Trophoblast cell (in vitro differentiated cells and primary cell): Measurements from ENCODE around the gene MAD2L1BP.

Experiments
- DNase-seq, 2 donors: peaks; one replicate each; pipeline ENCODE4 v3.0.0-alpha.2; 2016
- H2AFZ ChIP-seq: 2 replicates; pipeline ENCODE4 v1.6.1; 2013; ENCODE audit warnings: low read length, moderate library complexity, mild to moderate bottlenecking; ENCODE audit not compliant: insufficient read depth, poor library complexity
- H2AK5ac ChIP-seq: 2 replicates; pipeline ENCODE4 v1.6.1; 2013; ENCODE audit warnings: mild to moderate bottlenecking, low read length
- H2BK120ac ChIP-seq: 2 replicates; pipeline ENCODE4 v1.6.1; 2013; ENCODE audit warnings: low read length, mild to moderate bottlenecking, moderate library complexity; ENCODE audit not compliant: insufficient read depth, poor library complexity
- H2BK12ac ChIP-seq: 2 replicates; pipeline ENCODE4 v1.6.1; 2013; ENCODE audit warnings: mild to moderate bottlenecking, low read length, moderate library complexity
- H2BK5ac ChIP-seq: 2 replicates; pipeline ENCODE4 v1.6.1; 2013; ENCODE audit warnings: low read length, low read depth, moderate library complexity, mild to moderate bottlenecking; ENCODE audit not compliant: poor library complexity
- H3K14ac ChIP-seq: 2 replicates; pipeline ENCODE4 v1.6.1; 2013; ENCODE audit warnings: mild to moderate bottlenecking, low read length
- H3K18ac ChIP-seq: 2 replicates; pipeline ENCODE4 v1.6.1; 2013; ENCODE audit warnings: mild to moderate bottlenecking, low read length
- H3K23ac ChIP-seq: 2 replicates; pipeline ENCODE4 v1.6.1; 2013; ENCODE audit warnings: low read length
- H3K27ac ChIP-seq: 2 replicates; pipeline ENCODE4 v1.5.1; 2013; ENCODE audit warnings: low read depth, mild to moderate bottlenecking, inconsistent platforms, low read length, moderate library complexity
- H3K27me3 ChIP-seq: 2 replicates; pipeline ENCODE4 v1.6.1; 2013; ENCODE audit warnings: inconsistent platforms, mild to moderate bottlenecking, low read length, moderate library complexity; ENCODE audit not compliant: insufficient read depth
- H3K36me3 ChIP-seq, 2 experiments: 1 replicate in 1 of 2; 2 replicates in 1 of 2; pipeline ENCODE4 v1.6.1; 2013; ENCODE audit warnings: low read length in 2 of 2, mild to moderate bottlenecking in 2 of 2, moderate library complexity in 1 of 2; ENCODE audit not compliant: insufficient read depth in 2 of 2, control insufficient read depth in 1 of 2
- H3K4ac ChIP-seq: 2 replicates; pipeline ENCODE4 v1.6.1; 2013; ENCODE audit warnings: low read depth, mild to moderate bottlenecking, low read length, moderate library complexity
- H3K4me1 ChIP-seq, 2 experiments: 1 replicate in 1 of 2; 2 replicates in 1 of 2; pipeline ENCODE4 v1.6.1; 2013; ENCODE audit warnings: low read length in 2 of 2, mild to moderate bottlenecking in 2 of 2, moderate library complexity in 1 of 2; ENCODE audit not compliant: insufficient read depth in 2 of 2, control insufficient read depth in 1 of 2
- H3K4me2 ChIP-seq: 2 replicates; pipeline ENCODE4 v1.6.1; 2013; ENCODE audit warnings: inconsistent platforms, mild to moderate bottlenecking, low read length, moderate library complexity
- H3K4me3 ChIP-seq: 2 replicates; pipeline ENCODE4 v1.5.1; 2013; ENCODE audit warnings: mild to moderate bottlenecking, low read depth, low read length, inconsistent platforms
- H3K79me1 ChIP-seq: one replicate; pipeline ENCODE4 v1.6.1; 2013; ENCODE audit warnings: low read length
- H3K79me2 ChIP-seq: 2 replicates; pipeline ENCODE4 v1.6.1; 2013; ENCODE audit warnings: low read length, mild to moderate bottlenecking; ENCODE audit not compliant: control insufficient read depth, insufficient read depth, poor library complexity
- H3K9ac ChIP-seq: 2 replicates; pipeline ENCODE4 v1.6.1; 2013; ENCODE audit warnings: mild to moderate bottlenecking, low read length
- H3K9me3 ChIP-seq: 2 replicates; pipeline ENCODE4 v1.6.1; 2013; ENCODE audit warnings: low read depth, mild to moderate bottlenecking, control low read depth, inconsistent platforms, low read length; ENCODE audit not compliant: insufficient read depth
- H4K12ac ChIP-seq: 2 replicates; pipeline ENCODE4 v1.6.1; 2013; ENCODE audit warnings: low read depth, mild to moderate bottlenecking, low read length, moderate library complexity
- H4K8ac ChIP-seq: 2 replicates; pipeline ENCODE4 v1.6.1; 2013; ENCODE audit warnings: low read depth, mild to moderate bottlenecking, low read length, moderate library complexity
- H4K91ac ChIP-seq: one replicate; pipeline ENCODE4 v1.6.1; 2013; ENCODE audit warnings: low read depth, mild to moderate bottlenecking, low read length, moderate library complexity
- WGBS: extraction: QIAGEN DNeasy Blood & Tissue Kit; methylation state at CpG from one replicate; pipeline ENCODE4 v1.1.7; 2013; ENCODE audit warnings: missing lambda C conversion rate; ENCODE audit not compliant: insufficient read length, insufficient coverage; ENCODE audit errors: extremely low coverage; 5-methylcytosine and 5-hydroxymethylcytosine counted together

MAD2L1BP gene

GRCh38 chr6:43622541-43622940 is 13.1 kb upstream of the MAD2L1BP start:
- H3K9ac ChIP-seq: no peak overlapping the region
- no peaks in the 10 kb centered on the region for H3K79me1 ChIP-seq
- no peak overlapping the region for H2BK5ac ChIP-seq
- H4K91ac ChIP-seq: no peak overlapping the region
- no peak overlapping the region for H3K4ac ChIP-seq
- H3K4me1 ChIP-seq: peaks cover 0 to 4% of the 10 kb centered on the region in 2 experiments
- H3K9me3 ChIP-seq: no peaks in the 10 kb centered on the region
- H4K12ac ChIP-seq: no peak overlapping the region
- H3K36me3 ChIP-seq: peaks cover 52 to 61% of the 10 kb centered on the region in 2 experiments
- no peak overlapping the region for H3K14ac ChIP-seq
- no peak overlapping the region for H2BK12ac ChIP-seq
- H3K79me2 ChIP-seq: peaks cover 2% of the 10 kb centered on the region
- H4K8ac ChIP-seq: no peak overlapping the region
- H3K4me3 ChIP-seq: no peak overlapping the region
- H2AFZ ChIP-seq: no peak overlapping the region
- no peak overlapping the region for H2AK5ac ChIP-seq
- DNase-seq: no peak
- WGBS: no CpG with 5 or more reads among the region's 10 CpGs
- no peak overlapping the region for H3K18ac ChIP-seq
- no peak overlapping the region for H3K4me2 ChIP-seq
- H3K23ac ChIP-seq: peak overlapping the region; percentile 63
- H3K27me3 ChIP-seq: no peaks in the 10 kb centered on the region
- no peak overlapping the region for H2BK120ac ChIP-seq
- H3K27ac ChIP-seq: no peak overlapping the region

GRCh38 chr6:43623880-43624785 is 11.5 kb upstream of the MAD2L1BP start:
- WGBS: no CpG with 5 or more reads among the region's 12 CpGs
- Histone ChIP-seq H2AFZ (no peak overlapping the region), H2BK5ac (no peak overlapping the region), H4K8ac (no peak overlapping the region), H4K12ac (peak overlapping the region; percentile 19), H3K4me3 (no peak overlapping the region), H3K27ac (no peak overlapping the region), H3K18ac (no peak overlapping the region), H2BK120ac (no peak overlapping the region), H3K9me3 (no peaks in the 10 kb centered on the region), H3K27me3 (no peaks in the 10 kb centered on the region), H3K79me1 (peaks cover 7% of the 10 kb centered on the region), H3K9ac (no peak overlapping the region), H3K23ac (no peak overlapping the region), H3K36me3 (peaks cover 49 to 58% of the 10 kb centered on the region in 2 experiments), H2AK5ac (no peak overlapping the region), H3K4ac (no peak overlapping the region), H3K79me2 (peaks cover 8% of the 10 kb centered on the region), H3K14ac (no peak overlapping the region), H3K4me1 (peaks cover 0 to 9% of the 10 kb centered on the region in 2 experiments), H4K91ac (no peak overlapping the region), H3K4me2 (no peak overlapping the region), H2BK12ac (no peak overlapping the region)
- no peak for DNase-seq

- Histone ChIP-seq H4K8ac (no peak overlapping the region), H3K23ac (no peak overlapping the region), H4K91ac (no peak overlapping the region), H3K36me3 (peaks cover 49 to 58% of the 10 kb centered on the region in 2 experiments), H3K14ac (no peak overlapping the region), H2BK120ac (no peak overlapping the region), H3K4ac (no peak overlapping the region), H2AFZ (no peak overlapping the region), H3K79me1 (peaks cover 12% of the 10 kb centered on the region), H4K12ac (no peak overlapping the region), H2AK5ac (no peak overlapping the region), H3K4me3 (no peak overlapping the region), H3K27me3 (no peaks in the 10 kb centered on the region), H2BK5ac (no peak overlapping the region), H3K4me1 (peaks cover 0 to 9% of the 10 kb centered on the region in 2 experiments), H3K18ac (no peak overlapping the region), H3K27ac (no peak overlapping the region), H3K9ac (no peak overlapping the region), H2BK12ac (no peak overlapping the region), H3K79me2 (peaks cover 12% of the 10 kb centered on the region), H3K9me3 (no peaks in the 10 kb centered on the region), H3K4me2 (no peak overlapping the region)
- DNase-seq: no peak
- WGBS: no CpG with 5 or more reads among the region's 7 CpGs
Observed at GRCh38 chr6:43624786-43625288, 10.8 kb upstream of the MAD2L1BP start.

GRCh38 chr6:43625393-43625992 is 10.1 kb upstream of the MAD2L1BP start:
- Histone ChIP-seq H2BK120ac (no peak overlapping the region), H3K14ac (no peak overlapping the region), H3K18ac (no peak overlapping the region), H3K79me1 (peaks cover 15% of the 10 kb centered on the region), H3K79me2 (peaks cover 12% of the 10 kb centered on the region), H2BK12ac (no peak overlapping the region), H3K36me3 (peaks cover 49 to 54% of the 10 kb centered on the region in 2 experiments), H3K4me1 (peaks cover 0 to 13% of the 10 kb centered on the region in 2 experiments), H3K4me3 (no peak overlapping the region), H4K12ac (no peak overlapping the region), H4K8ac (no peak overlapping the region), H3K4me2 (no peak overlapping the region), H3K4ac (no peak overlapping the region), H2AFZ (no peak overlapping the region), H3K9ac (no peak overlapping the region), H3K27me3 (no peaks in the 10 kb centered on the region), H2BK5ac (no peak overlapping the region), H3K9me3 (no peaks in the 10 kb centered on the region), H2AK5ac (no peak overlapping the region), H3K23ac (no peak overlapping the region), H4K91ac (no peak overlapping the region), H3K27ac (no peak overlapping the region)
- WGBS: no CpG with 5 or more reads among the region's 16 CpGs
- DNase-seq: no peak
